GM18507 (cell line): Measurements from ENCODE around the gene IP6K3.

Experiments used
- DNase-seq: peaks from one replicate; pipeline ENCODE4 v3.0.0; 2011; ENCODE audit warnings: low read depth; ENCODE audit not compliant: insufficient read length; ENCODE audit errors: extremely low spot score
- FAIRE-seq: peaks from 2 replicates; lab custom pipeline; 2011; peaks lifted over from hg19 to GRCh38; lab: Jason Lieb, UNC

Gene IP6K3

DNA sequence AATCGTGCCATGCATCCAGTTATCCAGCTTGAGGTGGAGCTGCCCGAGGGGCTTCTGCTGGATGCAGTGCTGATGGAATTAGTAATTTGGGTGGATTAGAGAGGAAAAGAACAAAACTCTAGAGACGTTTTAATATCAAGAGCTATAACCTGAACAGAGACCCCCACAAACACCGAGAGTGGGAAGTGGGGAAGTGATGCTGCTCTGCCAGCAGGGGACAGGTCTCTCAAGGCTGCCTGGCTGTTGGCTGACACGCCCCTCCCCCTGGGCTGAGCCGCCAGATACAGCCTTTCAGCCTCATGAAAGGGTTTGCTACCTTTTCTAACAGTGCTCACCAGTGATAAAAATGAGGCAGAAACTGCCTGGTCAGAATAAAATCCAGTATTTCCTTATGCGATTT, 32.6 kb upstream of the IP6K3 start:
- FAIRE-seq: no peak
- DNase-seq: no peak

DNA sequence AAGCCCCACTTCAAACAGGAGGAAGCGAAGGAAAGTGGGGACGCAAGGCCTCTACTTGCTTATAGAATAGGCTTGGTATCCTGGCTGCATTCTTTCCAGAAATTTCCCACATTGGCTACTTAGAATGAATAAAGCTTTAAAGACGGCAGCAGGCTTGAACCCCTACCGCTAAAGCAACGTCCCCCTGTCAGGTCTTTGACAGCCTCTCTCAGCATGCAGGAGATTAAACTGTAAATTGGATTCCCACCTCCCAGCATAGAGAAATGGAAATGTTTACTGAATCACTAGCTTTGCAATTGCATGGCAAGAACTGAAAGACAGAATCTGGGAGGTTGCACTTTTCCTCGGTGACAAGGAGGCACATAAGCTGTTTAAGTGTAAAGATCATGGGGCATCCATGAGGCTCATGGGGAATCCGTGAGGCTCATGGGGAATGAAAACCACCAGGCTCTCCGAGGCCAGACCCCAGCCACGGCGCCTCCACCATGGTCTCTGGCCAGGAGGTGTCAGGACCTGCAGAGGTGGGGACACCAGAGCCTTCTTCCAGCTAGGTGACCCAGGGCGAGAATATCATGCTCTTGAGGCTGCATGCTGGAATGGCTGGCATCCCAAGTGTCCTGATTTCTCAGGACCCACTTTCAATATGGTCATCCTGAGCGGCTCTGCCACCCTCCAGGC, 31.9 kb upstream of the IP6K3 start:
- FAIRE-seq (no peak), DNase-seq (no peak)

DNA sequence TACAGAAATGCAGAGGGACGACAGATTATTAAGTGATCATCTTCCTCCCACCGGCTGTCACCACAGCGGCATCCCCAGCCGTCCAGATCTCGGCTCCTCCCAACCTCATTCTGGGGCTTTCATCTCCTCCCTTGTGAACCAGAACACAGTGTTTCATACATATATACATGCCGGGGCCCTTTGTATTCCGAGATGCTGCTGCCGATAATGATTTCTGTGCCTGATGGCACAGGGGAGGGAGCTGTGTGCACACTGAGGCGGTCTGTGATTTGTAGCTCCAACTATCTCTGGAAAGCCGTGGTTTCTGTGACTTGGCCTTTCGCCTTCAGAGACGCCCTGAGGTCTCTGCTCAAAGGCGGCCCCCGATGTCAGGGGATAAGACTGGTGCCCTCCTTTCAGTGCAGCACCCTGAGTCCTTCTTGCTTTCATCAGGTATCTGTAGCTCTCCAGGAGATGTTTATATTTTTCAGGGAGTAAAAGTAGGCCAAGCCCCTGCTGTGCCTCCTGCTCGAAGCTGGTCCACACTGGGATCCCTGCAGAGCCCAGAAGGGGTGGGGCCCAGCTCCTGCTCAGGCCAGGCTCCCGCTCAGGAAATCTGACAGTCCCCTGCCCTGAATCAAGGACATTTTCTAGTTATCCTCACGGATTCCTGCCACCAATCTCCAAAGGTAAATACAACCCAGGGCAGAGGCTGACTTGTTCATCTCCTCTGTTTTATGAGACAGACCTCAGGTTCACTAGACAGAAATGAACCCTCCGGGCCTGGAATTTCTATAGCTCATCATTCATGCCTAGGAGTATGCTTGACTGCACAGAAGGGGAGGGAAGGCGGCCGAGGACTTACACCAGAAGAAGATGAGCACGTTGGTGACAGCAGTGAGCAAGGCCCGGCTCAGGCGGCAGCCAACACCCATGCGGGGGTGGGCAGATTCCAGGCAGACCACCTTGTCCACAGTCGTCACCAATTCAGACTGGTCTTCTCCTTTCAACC, 31.0 kb upstream of the IP6K3 start:
- FAIRE-seq (no peak), DNase-seq (no peak)

DNA sequence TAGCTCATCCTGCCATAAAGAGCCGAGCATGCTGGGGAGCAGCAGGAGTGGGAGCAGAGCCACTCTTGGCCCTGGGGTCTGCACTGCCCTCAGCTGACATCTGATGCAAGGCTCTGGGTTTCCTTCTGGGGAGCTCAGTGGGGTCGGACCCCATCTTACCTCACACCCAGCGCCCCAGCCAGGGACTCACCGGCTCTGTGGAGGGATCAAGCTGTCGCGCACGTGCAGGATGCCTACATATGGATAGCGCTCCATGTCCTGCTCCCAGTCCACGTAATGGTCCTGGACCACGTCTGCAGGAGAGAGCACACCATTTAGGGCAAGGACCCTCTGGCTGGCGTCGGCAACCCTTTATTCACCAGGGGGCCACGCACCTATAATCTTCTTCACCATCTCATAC, 30.1 kb upstream of the IP6K3 start:
- no peak for DNase-seq
- FAIRE-seq: no peak

DNA sequence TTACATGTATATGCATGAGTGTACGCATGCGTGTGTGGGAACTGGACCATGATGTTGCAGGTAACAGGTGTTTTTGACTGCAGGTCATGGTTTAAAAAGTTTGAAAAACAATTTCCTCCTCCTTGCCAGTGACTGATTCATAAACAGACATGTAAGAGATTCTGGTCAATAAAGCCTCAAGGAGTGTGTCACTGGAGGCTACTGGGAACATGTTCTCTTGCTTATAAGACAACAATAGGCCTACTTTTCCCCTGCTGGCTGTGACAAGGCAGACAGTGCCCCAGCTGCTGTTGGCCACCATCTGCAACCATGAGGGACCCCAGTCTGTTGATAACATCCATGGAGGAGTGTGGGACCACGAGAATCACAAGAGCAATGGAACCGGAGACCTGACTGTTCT, 29.5 kb upstream of the IP6K3 start:
- FAIRE-seq: no peak
- DNase-seq: no peak

DNA sequence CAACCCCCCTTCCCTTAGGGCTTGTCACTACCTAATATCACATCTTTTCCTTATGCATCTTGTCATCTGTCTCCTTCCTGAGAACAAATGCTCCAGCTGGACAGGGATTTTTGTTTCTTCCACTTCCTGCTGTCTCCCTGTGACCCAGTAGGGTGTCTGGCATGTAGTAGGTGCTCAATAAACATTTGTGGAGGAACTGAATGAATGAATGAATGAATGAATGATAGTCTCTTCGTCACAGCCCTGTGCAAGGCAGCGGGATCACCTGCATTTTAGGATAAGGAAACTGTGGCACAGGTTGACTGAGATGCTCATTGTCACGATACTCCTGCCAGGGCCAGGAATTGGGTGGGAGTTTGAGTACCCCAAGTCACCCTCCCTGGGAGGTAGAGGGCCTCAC, 28.1 kb upstream of the IP6K3 start:
- no peak for FAIRE-seq

DNA sequence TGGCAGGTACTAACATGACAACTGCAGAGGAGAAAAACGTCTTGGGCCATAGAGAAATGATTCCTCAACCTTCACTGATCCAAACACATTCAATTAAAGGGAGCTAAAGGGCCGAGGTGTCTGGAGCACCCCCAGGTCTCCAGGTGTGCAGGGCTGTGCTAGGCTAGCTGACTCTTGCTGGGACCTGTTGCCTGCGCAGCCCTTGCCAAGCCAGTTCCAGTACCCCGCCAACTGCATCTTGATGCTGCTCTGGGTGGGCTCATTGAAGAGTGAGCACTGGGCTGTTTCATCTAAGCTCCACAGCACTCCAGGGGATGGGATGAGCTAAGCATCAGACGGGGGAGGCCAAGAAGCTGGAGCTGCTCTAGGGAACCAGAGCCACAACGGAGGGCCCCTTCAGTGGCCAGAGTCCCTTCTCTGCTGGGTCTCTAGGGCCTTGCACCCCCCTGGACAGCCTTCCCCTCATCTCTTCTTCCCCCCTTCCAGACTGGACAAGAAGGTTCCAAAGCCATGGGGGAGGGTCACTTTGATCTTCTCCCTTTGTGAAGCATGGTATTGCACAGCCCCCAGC, 26.3 kb upstream of the IP6K3 start:
- FAIRE-seq (no peak), DNase-seq (no peak)

More for the DNA sequence above, 28.1 kb upstream of the IP6K3 start:
- DNase-seq: no peak

DNA sequence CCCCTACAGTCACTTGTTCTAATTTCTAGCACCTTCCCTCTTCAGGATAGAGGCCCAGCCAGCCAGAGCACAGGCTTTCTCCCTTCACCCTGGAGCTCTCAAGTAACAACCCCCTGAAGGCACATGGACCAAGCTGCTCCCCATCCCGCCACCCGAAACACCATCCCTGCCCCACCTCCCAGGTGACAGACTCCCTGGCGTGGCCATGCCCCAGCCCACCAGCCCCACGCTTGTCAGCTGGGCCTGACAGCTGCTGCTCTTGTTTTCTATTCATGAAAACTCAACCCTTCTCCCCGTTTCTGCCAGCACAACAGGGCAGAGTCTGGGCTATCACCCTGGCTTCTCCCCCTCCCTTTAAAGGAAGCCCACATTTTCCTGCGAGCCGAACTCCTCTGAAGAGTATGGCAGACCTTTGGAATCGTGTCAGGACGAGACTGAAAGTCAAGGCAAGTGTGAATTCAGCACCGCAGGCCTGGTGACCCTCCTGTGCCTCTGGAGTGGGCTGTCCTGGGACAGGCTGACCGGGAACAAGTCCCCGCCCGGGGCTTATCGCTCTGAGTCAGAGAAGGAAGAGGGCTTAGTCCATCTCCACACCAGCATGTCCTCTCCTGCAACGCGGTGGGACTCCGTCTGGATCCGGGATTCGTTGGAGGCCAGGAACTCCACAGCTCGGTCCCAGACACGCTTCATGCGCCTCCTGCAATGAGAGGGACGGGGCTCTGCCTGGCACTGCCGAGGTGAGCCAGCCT, 25.6 kb upstream of the IP6K3 start:
- FAIRE-seq: no peak
- no peak for DNase-seq

DNA sequence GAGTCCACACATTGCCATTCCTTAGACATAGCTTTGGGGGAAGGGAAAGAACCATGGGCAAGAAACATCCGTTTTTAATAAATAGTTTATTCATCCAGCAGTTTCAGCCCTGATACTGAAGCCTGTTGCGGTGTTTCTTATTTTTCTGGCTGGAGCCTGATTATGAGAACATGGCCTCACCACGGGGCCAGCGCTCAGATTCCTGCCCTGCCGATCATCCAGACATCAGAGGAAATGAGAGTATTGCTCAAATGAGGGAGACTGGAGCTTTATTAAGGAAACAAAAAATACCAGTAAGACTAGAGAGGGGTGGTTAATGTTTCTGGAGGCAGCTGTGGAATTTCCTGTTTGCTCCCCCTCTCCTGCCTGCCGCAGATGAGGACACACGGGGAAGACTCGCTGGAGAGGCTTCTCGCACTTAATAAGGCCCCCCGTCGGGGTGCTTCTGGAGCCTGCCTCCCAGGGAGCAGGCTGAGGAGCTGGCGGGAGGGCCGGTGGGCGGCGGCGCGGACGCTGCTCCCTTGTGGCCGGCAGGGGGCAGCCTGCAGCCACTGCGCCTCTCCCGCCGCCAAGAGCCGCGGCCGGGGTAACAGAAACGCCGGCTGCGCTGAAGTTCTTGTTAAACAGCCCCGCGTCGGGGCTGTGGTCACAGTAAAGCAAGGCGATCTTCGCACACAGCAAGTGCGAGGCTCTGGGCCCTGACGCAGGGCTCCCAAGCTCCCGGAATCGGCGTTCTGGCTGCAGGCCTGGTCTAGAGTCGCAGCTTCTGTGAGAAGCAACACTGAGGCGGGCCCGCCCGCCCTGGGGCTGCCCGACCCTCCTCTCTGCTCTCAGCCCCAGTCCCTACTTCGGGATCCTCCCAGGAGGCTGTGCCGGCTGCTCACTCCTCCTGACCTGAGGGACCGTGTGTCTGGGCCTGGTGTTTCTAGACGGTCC, 24.7 kb upstream of the IP6K3 start:
- peak; percentile 57 for DNase-seq

DNA sequence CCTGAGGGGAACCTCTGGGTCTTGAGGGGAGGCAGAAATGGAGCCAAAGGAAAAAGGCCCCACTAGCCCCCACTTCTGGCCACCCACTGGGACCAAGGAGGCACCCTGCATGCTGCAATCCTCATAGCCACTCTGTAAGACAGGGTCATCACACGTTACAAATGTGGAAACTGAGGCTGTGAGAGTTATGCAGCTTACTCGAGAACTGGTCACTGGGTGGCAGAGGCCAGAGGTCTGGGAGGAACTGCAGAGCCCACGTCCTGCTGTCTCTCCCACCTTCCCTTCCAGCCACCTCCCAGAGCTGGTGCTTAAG, 24.1 kb upstream of the IP6K3 start:
- DNase-seq: no peak
- no peak for FAIRE-seq

More for the DNA sequence above, 24.7 kb upstream of the IP6K3 start:
- FAIRE-seq: peak; percentile 12

DNA sequence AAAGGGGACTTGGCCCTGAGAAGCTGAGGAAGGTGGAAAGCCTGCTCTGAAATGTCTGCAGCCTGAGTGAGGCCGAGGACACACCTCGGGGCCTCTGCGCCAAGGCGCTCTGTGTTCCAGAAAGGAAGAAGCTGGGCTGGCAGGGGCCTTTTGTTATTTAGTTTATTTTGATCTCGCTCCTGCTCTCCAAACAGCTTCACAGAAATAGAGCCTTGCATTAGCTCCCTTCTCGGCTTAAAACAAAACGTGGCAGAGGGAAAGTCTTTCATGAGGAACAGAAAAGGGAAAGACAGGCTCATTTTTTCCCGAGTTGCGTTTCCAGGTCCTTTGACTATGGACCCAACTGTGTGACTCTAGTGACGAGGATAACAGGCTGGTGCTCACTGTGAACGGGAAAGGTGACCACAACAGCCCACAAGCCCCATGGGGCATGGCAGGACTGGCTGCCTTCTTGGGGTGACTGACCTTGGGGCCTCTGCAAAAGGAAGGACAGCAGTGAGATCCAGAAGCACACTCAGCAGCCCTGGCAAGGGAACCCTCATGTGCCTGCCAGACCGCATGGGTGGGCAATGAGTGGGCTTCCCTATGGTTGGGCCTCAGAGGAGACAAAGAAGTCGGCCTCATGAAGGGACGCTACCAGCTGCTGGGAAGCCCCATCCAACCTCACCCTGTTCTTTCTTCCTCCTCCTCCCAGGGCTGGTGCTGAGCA, 23.6 kb upstream of the IP6K3 start:
- no peak for DNase-seq
- no peak for FAIRE-seq

DNA sequence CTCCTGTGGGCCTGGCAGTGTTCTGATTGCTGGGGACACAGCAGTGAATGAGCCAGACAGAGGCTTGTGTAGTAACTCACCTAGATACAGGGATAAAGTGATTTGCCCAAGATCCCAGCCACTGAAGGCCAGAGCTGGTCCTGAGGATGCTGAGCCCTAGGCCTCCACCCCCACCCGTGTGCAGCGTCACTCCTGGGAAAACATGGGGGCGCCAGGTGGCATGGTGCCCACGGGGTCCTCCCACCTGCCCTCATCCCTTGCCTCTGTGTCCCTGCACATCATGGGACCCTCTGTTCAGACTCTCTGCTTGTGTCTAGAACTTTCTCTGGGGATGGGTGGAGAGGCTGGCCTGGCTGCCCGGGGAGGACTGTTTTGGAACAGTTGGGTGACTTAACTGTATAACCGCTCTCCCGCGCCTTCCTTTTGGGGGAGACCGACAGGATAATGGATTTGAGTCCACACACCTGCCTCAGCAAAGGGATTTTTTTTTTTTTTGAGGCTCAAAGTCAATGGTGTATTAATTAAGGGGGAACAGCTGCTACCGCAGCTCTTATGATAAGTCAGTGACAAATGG, 22.6 kb upstream of the IP6K3 start:
- FAIRE-seq (no peak), DNase-seq (no peak)

DNA sequence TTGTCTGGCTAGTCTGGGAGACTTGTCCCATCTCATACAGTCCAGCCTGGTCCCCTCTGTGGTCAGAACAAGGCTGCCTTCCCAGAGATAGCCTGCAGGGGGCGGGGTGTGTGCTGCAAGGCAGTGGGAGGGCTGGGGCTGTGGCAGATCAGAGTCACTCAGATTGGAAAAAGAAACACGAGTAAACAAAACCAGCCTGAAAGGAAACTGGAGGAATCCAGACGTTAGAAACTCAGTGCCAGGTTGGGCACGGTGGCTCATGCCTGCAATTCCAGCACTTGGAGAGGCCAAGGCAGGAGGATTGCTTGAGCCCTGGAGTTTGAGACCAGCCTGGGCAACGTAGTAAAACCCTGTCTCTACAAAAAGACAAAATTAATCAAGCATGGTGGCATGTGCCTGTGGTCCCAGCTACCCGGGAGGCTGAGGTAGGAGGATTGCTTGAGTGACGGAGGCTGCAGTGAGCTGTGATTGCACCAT, 22.0 kb upstream of the IP6K3 start:
- FAIRE-seq: peak; percentile 70
- peak; percentile 52 for DNase-seq

DNA sequence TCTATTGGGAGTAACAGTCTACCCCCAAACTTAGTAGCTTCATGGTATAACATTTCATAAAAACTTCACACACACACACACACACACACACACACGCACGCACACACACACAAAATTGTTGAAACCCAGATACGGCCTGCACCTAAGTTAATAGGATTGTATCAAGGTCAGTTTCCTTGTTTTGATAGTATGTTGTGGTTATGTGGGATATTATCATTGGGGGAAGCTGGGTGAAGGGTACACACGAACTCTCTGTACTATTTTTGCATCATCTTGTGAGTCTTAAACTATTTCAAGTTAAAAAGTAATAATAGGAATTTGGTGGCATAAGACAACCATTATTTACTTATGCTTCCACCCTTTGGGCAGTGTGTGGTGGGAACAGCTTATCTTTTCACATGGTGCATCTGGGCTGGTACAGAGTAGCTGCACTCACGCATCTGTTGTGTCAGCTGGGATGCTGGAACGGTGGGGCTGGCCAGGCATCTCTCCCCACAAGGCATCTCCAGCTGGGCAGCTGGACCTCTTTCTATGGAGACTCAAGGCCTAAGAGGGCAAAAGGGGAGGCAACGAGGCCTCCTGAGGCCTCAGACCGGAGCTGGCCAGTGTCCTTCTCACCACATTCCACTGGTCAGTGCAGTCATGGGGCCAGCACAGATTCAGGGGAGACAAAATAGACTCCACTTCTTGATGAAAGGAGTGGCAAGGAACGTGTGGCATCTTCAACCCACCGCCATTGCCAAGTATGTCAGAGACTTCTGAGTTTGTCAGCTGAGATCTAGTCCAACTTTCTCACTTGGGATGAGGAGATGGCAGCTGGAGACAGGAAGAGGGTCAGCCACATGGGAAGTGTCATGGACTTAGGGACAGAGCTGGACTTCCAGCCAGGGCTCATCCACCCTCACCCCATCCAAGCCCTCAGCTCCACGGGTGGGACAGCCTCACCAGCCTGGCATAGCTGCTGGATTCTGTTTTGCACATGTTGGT, 20.5 kb upstream of the IP6K3 start:
- FAIRE-seq: no peak
- DNase-seq: no peak

DNA sequence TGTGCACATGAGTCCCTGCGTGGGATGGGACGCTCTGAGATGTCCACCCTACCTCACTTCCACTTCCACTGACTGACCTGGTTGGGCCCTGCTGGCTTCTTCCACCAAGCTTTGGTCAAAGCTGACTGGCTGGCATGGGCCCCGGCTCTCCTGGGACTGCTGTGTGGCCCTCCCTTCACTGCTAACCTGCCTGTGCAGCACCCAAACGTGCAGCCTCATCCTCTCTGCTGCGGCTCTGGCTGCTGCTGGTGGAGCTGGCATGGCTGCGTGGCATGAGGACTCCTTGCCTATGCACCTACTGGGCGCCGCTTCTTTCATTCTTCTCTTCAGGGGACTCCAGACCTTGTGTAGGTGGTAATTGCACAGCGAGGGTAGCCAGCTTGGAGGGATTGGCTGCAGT, 18.7 kb upstream of the IP6K3 start:
- DNase-seq (no peak), FAIRE-seq (no peak)

DNA sequence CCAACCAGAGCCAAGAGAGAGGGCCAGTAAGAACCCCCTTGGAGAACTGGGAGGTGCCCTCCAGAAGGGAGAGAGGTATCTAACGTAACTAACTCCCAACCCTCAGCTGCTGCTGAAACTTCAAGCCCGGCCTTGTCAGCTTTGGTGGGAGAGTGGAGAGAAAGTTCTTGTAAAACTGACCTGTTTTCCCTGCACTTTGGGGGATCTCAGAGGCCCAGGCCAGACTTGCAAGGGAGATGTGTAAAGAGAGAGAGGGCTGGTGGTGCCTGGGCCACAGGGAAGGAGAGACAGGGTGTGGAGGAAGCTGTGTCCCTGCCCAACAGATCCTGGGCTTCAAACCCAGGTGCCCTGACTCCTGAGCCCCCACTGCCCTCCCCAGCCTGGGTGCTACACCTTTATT, 17.3 kb upstream of the IP6K3 start:
- no peak for FAIRE-seq

DNA sequence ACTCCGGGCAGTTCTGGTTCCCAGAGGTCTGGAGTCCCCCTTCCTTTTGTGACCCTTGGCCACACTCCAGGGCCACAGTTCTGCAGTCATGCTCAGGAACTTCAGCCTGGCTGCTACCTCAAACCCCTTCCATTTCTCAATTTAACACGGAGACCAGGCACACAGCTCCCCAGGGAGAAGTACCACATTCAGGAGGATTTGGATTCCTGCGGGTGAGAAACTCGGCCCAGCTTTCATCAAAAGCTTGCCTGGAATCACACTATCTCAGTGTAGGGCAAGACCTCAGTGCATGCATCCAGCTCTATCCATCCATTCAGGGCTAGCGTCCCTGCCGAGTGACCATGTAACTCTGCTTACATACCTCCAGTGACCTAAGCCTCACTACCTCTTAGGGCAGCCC, 16.8 kb upstream of the IP6K3 start:
- DNase-seq (no peak), FAIRE-seq (no peak)

More for the DNA sequence above, 17.3 kb upstream of the IP6K3 start:
- no peak for DNase-seq
